Measurements from ENCODE around the gene UGT1A8. TPM values are rescaled to one million over a fixed set of nuclear protein-coding genes. Genes with fewer than 3 reads are reported as not detected.
A peak's percentile ranks its signal among the peaks of the same experiment; 100 is the strongest.

UGT1A8 gene
- total and polyA plus RNA-seq, 10 donors: not detected

DNA sequence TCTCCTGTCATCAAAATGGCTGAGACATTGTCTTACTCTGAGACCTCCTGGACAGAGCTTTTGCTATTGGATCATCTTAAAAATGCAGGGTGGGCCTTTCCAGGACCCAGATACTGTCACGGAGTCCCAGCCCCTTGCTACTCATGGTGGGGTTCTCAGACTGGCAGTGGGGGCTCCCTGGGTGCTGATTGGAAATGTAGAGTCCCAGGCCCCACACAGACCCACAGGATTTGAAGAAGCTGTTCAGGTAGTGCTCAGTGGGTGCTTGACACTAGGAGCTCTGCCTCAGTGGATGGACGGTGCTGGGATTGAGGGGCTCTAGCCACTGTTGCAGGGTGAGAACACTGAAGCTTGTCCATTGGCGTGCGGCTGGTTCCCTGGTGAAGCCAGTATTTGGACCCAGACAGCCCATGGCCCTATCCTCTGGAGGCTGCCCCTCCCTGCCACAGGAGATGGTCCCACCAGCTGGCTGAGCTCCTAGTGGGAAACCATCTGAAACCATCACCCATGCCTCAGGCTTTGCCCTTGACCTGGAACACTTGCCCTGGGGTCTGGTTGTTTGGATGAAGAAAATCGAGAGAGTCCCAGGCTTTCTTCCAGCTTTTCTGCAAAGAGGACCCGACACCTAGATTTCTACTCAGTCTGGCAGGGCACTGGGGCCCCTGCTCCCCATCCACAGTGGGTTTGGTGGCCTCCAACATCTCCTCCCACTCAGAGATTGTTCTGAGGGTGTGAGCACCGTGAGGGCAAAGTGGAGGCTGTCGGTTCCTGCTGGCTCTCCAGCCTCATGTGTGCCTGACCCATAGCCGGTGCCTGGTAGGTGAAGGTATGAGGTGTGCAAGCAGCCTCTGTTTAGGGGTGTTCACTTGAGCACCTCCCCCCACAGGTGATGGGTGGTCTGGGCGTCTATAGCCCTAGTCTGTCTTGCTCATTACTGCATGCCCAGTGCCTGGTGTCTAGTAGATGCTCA, 190.8 kb downstream of the UGT1A8 start:
- WGBS, 5 donors: 67 to 84% (median 75%) methylated on average over 6 to 10 of the region's 10 CpGs
- Histone ChIP-seq H3K4me3 (no peak overlapping the region), H3K4me1 (no peaks in the 10 kb centered on the region), H3K27ac (no peak overlapping the region), H3K9me3 (no peaks in the 10 kb centered on the region), H3K36me3 (no peaks in the 10 kb centered on the region), H3K27me3 (replicated peaks in 1 of 7) (peaks cover 0 to 56% (median 0%) of the 10 kb centered on the region in 7 donors)
- DNase-seq: peak; percentile 49
- intact Hi-C loops (cut with DNase I; ENCODE audit: low total_unique reads): no loop called here
- TF ChIP-seq POLR2A (IDR thresholded peaks at IDR 0.05) (no peak), CTCF (IDR thresholded peaks at IDR 0.05 in 8 of 11, conservative IDR thresholded peaks at IDR 0.05 in 3 of 11) (no peak)

DNA sequence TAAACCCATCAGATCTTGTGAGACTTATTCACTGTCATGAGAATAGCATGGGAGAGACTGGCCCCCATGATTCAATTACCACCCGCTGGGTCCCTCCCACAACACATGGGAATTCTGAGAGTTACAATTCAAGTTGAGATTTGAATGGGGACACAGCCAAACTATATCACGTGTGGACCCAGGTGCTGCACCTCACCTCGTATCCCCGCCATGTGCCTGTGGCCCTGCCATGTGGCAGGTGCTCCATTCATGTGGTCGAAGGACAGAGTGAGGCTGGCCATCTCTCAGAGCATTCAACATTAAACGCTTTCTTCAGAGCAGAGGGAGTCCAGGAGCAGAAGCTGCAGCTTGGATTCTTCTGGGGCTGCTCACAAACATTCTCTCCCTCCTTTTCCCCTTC, 193.0 kb downstream of the UGT1A8 start:
- no peak for DNase-seq
- no peak overlapping the region for H3K27ac ChIP-seq
- intact Hi-C loops (cut with DNase I; ENCODE audit: low total_unique reads): no loop called here
- WGBS, 5 donors: 86 to 94% (median 89%) methylated on average over 6 of the region's 6 CpGs
- no peaks in the 10 kb centered on the region for H3K4me1 ChIP-seq
- TF ChIP-seq POLR2AphosphoS5 (IDR thresholded peaks at IDR 0.05): no peak
- no peak for TF ChIP-seq CTCF (IDR thresholded peaks at IDR 0.05 in 8 of 11, conservative IDR thresholded peaks at IDR 0.05 in 3 of 11)
- no peak for TF ChIP-seq POLR2A (IDR thresholded peaks at IDR 0.05)
- peaks cover 0 to 49% (median 0%) of the 10 kb centered on the region in 7 donors for H3K27me3 ChIP-seq (replicated peaks in 1 of 7)
- no peaks in the 10 kb centered on the region for H3K9me3 ChIP-seq
- H3K36me3 ChIP-seq: no peaks in the 10 kb centered on the region
- no peak overlapping the region for H3K4me3 ChIP-seq

DNA sequence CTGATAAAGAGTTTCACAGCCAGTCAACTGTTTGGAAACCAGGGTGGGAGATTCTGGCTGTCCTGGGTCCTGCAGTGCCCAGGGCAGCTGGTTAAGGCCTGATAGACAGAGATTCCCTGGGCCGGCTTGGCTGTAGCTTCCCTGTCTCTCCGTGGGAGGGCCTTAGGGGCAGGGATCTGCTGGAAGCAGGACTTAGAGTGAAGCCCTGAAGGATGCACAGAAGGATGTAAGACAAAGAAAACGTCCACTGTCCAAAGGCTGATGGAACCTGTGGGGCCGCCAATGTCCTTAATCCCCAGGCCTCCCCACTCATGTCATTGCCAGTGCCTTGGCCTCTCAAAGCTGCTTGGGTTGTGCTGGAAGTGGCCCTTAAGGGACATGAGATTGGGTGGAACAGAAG, 193.7 kb downstream of the UGT1A8 start:
- DNase-seq: peak; percentile 49
- Histone ChIP-seq H3K4me1 (no peaks in the 10 kb centered on the region), H3K4me3 (no peak overlapping the region), H3K9me3 (no peaks in the 10 kb centered on the region), H3K27me3 (replicated peaks in 1 of 7) (peaks cover 0 to 49% (median 0%) of the 10 kb centered on the region in 7 donors), H3K36me3 (no peaks in the 10 kb centered on the region), H3K27ac (no peak overlapping the region)
- intact Hi-C loops (cut with DNase I; ENCODE audit: low total_unique reads): no loop called here
- TF ChIP-seq POLR2AphosphoS5 (IDR thresholded peaks at IDR 0.05): no peak
- WGBS, 5 donors: 71 to 84% (median 79%) methylated on average over 4 of the region's 4 CpGs

GRCh38 chr2:233811732-233812131, 194.3 kb downstream of the UGT1A8 start:
- no peak overlapping the region for H3K27ac ChIP-seq
- TF ChIP-seq CTCF (IDR thresholded peaks at IDR 0.05 in 8 of 11, conservative IDR thresholded peaks at IDR 0.05 in 3 of 11) (no peak), POLR2A (IDR thresholded peaks at IDR 0.05) (no peak), POLR2AphosphoS5 (IDR thresholded peaks at IDR 0.05) (no peak)

More at GRCh38 chr2:233811732-233812131, 194.3 kb downstream of the UGT1A8 start:
- Histone ChIP-seq H3K4me1 (no peaks in the 10 kb centered on the region), H3K9me3 (peaks cover 0 to 4% (median 0%) of the 10 kb centered on the region in 8 donors), H3K36me3 (no peaks in the 10 kb centered on the region), H3K27me3 (replicated peaks in 1 of 7) (peaks cover 0 to 49% (median 0%) of the 10 kb centered on the region in 7 donors), H3K4me3 (no peak overlapping the region)
- intact Hi-C loops (cut with DNase I; ENCODE audit: low total_unique reads): no loop called here
- peak; percentile 38 for DNase-seq
- 82 to 93% (median 89%) methylated on average over 8 of the region's 8 CpGs for WGBS, 5 donors

All from spleen (tissue), 11 donors.